ENCODE results near the gene SYNCRIP.
"Not testable (repeated sequence)": the region's sequence is repeated elsewhere in the genome, so short reads cannot be mapped to it uniquely, and the experiment has no call there.

The SYNCRIP gene

DNA sequence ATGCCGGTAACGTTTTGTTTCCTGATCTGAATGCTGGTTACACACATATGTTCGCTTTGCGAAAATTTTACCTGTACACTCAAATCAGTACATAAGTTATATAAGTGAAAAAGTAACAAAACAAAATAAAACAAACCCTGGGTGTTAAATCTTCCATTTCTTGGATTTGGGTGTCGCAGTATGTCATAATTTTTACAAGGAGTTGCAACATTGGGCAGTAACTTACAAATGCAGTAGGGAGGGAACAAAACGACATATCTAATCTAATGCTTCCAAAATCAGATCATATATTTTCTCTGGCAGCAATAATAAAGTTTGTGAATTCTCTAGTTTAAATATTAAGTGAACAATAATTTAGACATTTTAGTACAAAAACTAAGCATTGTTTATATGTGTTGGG lies 74.3 kb downstream of the SYNCRIP start:
- Mint-ChIP-seq H3K4me1 (peaks cover 1 to 9% of the 10 kb centered on the region in 2 donors), H3K9me3 (no peaks in the 10 kb centered on the region), H3K36me3 (peaks cover 23 to 36% of the 10 kb centered on the region in 2 donors), H3K4me3 (no peak overlapping the region), H3K27me3 (no peaks in the 10 kb centered on the region), H3K27ac (no peak overlapping the region)
- ATAC-seq (replicated peaks) (no peak), DNase-seq (no peak)

DNA sequence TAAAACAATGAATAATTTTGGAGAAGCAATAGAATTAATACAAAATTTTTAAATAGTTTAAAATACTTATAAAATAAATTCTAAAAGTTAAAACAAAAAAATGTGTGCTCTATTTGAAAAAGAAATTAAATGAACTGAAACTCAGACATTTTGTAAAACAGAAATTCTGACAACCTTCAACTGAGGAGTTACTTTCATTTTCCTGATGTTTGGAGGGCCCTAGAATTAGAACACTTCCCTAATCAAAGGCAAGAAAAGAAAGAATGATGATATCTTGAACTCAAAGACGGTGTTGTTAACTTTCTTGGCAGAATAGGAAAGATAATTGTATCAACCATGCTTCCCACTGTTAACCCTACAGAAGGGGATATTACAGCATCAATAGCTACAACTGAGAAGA lies 77.0 kb downstream of the SYNCRIP start:
- DNase-seq (no peak), ATAC-seq (replicated peaks) (no peak)
- H3K36me3 Mint-ChIP-seq = peaks cover 22 to 35% of the 10 kb centered on the region in 2 donors
- peaks cover 1 to 9% of the 10 kb centered on the region in 2 donors for H3K4me1 Mint-ChIP-seq
- H3K9me3 Mint-ChIP-seq = no peaks in the 10 kb centered on the region
- no peak overlapping the region for H3K4me3 Mint-ChIP-seq
- H3K27ac Mint-ChIP-seq = no peak overlapping the region
- H3K27me3 Mint-ChIP-seq = no peaks in the 10 kb centered on the region

GRCh38 chr6:85564223-85564622 lies 78.5 kb downstream of the SYNCRIP start:
- peak overlapping the region; percentile 56 for H3K27ac Mint-ChIP-seq
- H3K4me1 Mint-ChIP-seq; ATAC-seq (replicated peaks); H3K4me3 Mint-ChIP-seq; H3K9me3 Mint-ChIP-seq; H3K27me3 Mint-ChIP-seq; DNase-seq: not testable (repeated sequence)
- peaks cover 24 to 35% of the 10 kb centered on the region in 2 donors for H3K36me3 Mint-ChIP-seq

Measured in stimulated activated naive B cell treated with anti-CD40 and anti-IgM and Interleukin-4, amounts not matched to agents 10 μg/mL and 1 μg/mL and 100 μg/mL, for 72 hours (primary cell).